Thoracic aorta endothelial cell (primary cell): Measurements from ENCODE around the gene GJD3. TPM values are rescaled to one million over a fixed set of nuclear protein-coding genes. Genes with fewer than 3 reads are reported as not detected.

Source experiments
- small RNA-seq: library from RNA; depleted of rRNA; stranded (forward); fragments of <200 nt; gene quantifications from one replicate; pipeline ENCODE3, GENCODE V24; 2012
- total RNA-seq: library from RNA; depleted of rRNA; stranded (reverse); fragments of >200 nt; gene quantifications from 2 replicates; pipeline ENCODE4 v1.2.3, GENCODE V29; 2012

The GJD3 gene, protein sequence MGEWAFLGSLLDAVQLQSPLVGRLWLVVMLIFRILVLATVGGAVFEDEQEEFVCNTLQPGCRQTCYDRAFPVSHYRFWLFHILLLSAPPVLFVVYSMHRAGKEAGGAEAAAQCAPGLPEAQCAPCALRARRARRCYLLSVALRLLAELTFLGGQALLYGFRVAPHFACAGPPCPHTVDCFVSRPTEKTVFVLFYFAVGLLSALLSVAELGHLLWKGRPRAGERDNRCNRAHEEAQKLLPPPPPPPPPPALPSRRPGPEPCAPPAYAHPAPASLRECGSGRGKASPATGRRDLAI
- total RNA-seq, result not detected in 2 replicates

DNA sequence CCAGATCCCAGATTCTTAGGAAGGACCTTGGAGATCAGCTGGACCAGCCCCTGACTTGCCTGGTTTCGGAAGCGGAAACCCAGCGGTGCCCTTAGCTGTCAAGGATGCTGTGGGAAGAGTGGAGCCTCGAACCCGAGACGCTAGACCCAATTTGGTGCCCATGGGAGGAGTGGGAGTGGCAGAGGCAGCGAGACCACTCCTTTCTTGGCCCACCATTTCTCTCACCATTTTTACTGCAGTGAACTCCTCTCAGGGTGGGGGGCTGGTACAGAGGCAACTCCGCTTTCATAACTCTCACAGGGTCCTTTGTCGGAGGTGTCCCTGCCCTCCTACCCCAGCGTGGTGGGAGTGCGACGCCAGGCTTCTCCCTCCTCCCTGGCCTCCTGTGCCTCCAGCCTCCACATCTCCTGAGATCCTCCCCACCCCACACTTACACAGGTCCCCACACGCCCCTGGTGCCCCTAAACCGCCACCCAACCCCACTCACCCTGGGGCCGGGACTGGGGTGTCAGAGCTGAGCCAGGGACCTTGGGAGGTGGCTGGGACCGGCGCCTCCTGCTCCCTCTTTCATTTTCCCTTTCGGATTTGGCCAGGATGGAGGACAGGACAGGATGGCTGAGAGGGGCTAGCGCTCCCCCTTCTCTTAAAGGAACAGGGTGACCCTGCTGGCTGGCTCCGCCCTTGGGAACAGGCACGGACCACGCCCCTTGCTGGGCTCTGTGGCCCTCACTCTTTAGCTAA is at the start of gene GJD3:
TSS of gene GJD3 (minus strand) at position 617 of the 741 bp plus-strand sequence. CDS start 922 bp downstream, outside the sequence.

Small RNA genes within 50 kb of the gene (small RNA-seq; reads per million reads assigned to genes)
- gene RF00019 (not detected), gene RNA5SP441 (not detected)

Other genes starting within 250 kb of the GJD3 start
- 88.1 and 101 TPM in 2 replicates for gene MSL1, start 242.8 kb downstream of the GJD3 start, total RNA-seq
- gene CASC3, start 224.2 kb downstream of the GJD3 start, total RNA-seq, result 61.0 and 67.9 TPM in 2 replicates
- 3.2 and 3.8 TPM in 2 replicates for gene RAPGEFL1, start 187.3 kb downstream of the GJD3 start, total RNA-seq
- 12.4 and 14.2 TPM in 2 replicates for gene WIPF2, start 145.4 kb downstream of the GJD3 start, total RNA-seq
- 53.5 and 53.7 TPM in 2 replicates for gene CDC6, start 76.9 kb downstream of the GJD3 start, total RNA-seq
- 18.5 and 21.0 TPM in 2 replicates for gene RARA, start 55.6 kb downstream of the GJD3 start, total RNA-seq
- gene TOP2A, start 53.2 kb upstream of the GJD3 start, total RNA-seq, result 148 and 240 TPM in 2 replicates
- gene IGFBP4, start 78.7 kb upstream of the GJD3 start, total RNA-seq, result 151 and 189 TPM in 2 replicates
- gene TNS4, start 136.9 kb upstream of the GJD3 start, total RNA-seq, result not detected in 2 replicates
- gene CCR7, start 200.7 kb upstream of the GJD3 start, total RNA-seq, result not detected in 2 replicates